ENCODE measurements around the gene GLOD4. TPM values are rescaled to one million over a fixed set of nuclear protein-coding genes. Genes with fewer than 3 reads are reported as not detected.
A peak's percentile ranks its signal among the peaks of the same experiment; 100 is the strongest.
"Not testable (repeated sequence)": the region's sequence is repeated elsewhere in the genome, so short reads cannot be mapped to it uniquely, and the experiment has no call there.

The GLOD4 gene
- total RNA-seq, 1 donor from 2014 or later: 61.8 TPM

- DNase-seq (ENCODE audit: low read depth) (peak; percentile 14), FAIRE-seq (no peak)
- H3K27me3 ChIP-seq (ENCODE audit: insufficient read depth, low read length): no peaks in the 10 kb centered on the region
- H3K4me3 Mint-ChIP-seq (ENCODE audit: unreplicated experiment): no peak overlapping the region
- H3K36me3 Mint-ChIP-seq (ENCODE audit: low read depth, unreplicated experiment): peaks cover 11% of the 10 kb centered on the region
- TF ChIP-seq CTCF (IDR thresholded peaks at IDR 0.05; ENCODE audit: insufficient read depth, low read depth, low read length) (no peak), EZH2 (IDR thresholded peaks at IDR 0.05; ENCODE audit: insufficient read depth, low read length) (no peak)
- no peaks in the 10 kb centered on the region for H3K9me3 Mint-ChIP-seq (ENCODE audit: unreplicated experiment)
- no peaks in the 10 kb centered on the region for H3K27me3 Mint-ChIP-seq (ENCODE audit: low read depth, unreplicated experiment)
- no peak overlapping the region for H3K27ac Mint-ChIP-seq (ENCODE audit: unreplicated experiment)
- peaks cover 28% of the 10 kb centered on the region for H3K79me2 ChIP-seq (ENCODE audit: insufficient read depth, low read length)
- H3K4me1 ChIP-seq (ENCODE audit: insufficient read depth, low read length): peaks cover 6% of the 10 kb centered on the region
- peaks cover 17% of the 10 kb centered on the region for H3K4me1 Mint-ChIP-seq (ENCODE audit: low read depth, unreplicated experiment)
- no peak overlapping the region for H2AFZ ChIP-seq (ENCODE audit: low read depth, low read length)
- no peaks in the 10 kb centered on the region for H3K9me3 ChIP-seq (ENCODE audit: insufficient read depth, low read depth, low read length)
- peaks cover 17% of the 10 kb centered on the region for H3K36me3 ChIP-seq (ENCODE audit: insufficient read depth, low read length)
- no peak overlapping the region for H3K4me3 ChIP-seq (ENCODE audit: insufficient read depth, low read depth, low read length)
- peaks cover 25% of the 10 kb centered on the region for H4K20me1 ChIP-seq (ENCODE audit: insufficient read depth, low read length)
- H3K4me2 ChIP-seq (ENCODE audit: low read length): no peak overlapping the region
- no peak overlapping the region for H3K9ac ChIP-seq (ENCODE audit: low read length)
- no peak overlapping the region for H3K27ac ChIP-seq (ENCODE audit: low read depth, low read length)
Measured at GRCh38 chr17:789160-789840, 7.2 kb upstream of the GLOD4 start.

GRCh38 chr17:788551-788950 is 6.5 kb upstream of the GLOD4 start:
- H3K9ac ChIP-seq (ENCODE audit: low read length): no peak overlapping the region
- Mint-ChIP-seq H3K36me3 (ENCODE audit: low read depth, unreplicated experiment) (peaks cover 11% of the 10 kb centered on the region), H3K27ac (ENCODE audit: unreplicated experiment) (no peak overlapping the region), H3K9me3 (ENCODE audit: unreplicated experiment) (no peaks in the 10 kb centered on the region), H3K27me3 (ENCODE audit: low read depth, unreplicated experiment) (no peaks in the 10 kb centered on the region), H3K4me3 (ENCODE audit: unreplicated experiment) (no peak overlapping the region), H3K4me1 (ENCODE audit: low read depth, unreplicated experiment) (peaks cover 19% of the 10 kb centered on the region)
- no peak overlapping the region for H3K4me3 ChIP-seq (ENCODE audit: insufficient read depth, low read depth, low read length)
- H4K20me1 ChIP-seq (ENCODE audit: insufficient read depth, low read length): peaks cover 23% of the 10 kb centered on the region
- peaks cover 36% of the 10 kb centered on the region for H3K79me2 ChIP-seq (ENCODE audit: insufficient read depth, low read length)
- H3K27me3 ChIP-seq (ENCODE audit: insufficient read depth, low read length): no peaks in the 10 kb centered on the region
- H3K27ac ChIP-seq (ENCODE audit: low read depth, low read length): no peak overlapping the region
- H3K4me2 ChIP-seq (ENCODE audit: low read length): no peak overlapping the region
- DNase-seq (ENCODE audit: low read depth): no peak
- no peaks in the 10 kb centered on the region for H3K9me3 ChIP-seq (ENCODE audit: insufficient read depth, low read depth, low read length)
- H2AFZ ChIP-seq (ENCODE audit: low read depth, low read length): no peak overlapping the region
- peaks cover 4% of the 10 kb centered on the region for H3K4me1 ChIP-seq (ENCODE audit: insufficient read depth, low read length)
- H3K36me3 ChIP-seq (ENCODE audit: insufficient read depth, low read length): peaks cover 17% of the 10 kb centered on the region
- FAIRE-seq: no peak
- no peak for TF ChIP-seq EZH2 (IDR thresholded peaks at IDR 0.05; ENCODE audit: insufficient read depth, low read length)

- no peak overlapping the region for H3K9ac ChIP-seq (ENCODE audit: low read length)
- no peaks in the 10 kb centered on the region for H3K27me3 ChIP-seq (ENCODE audit: insufficient read depth, low read length)
- Mint-ChIP-seq H3K9me3 (ENCODE audit: unreplicated experiment) (no peaks in the 10 kb centered on the region), H3K4me3 (ENCODE audit: unreplicated experiment) (no peak overlapping the region), H3K27ac (ENCODE audit: unreplicated experiment) (no peak overlapping the region), H3K36me3 (ENCODE audit: low read depth, unreplicated experiment) (peaks cover 13% of the 10 kb centered on the region), H3K27me3 (ENCODE audit: low read depth, unreplicated experiment) (no peaks in the 10 kb centered on the region), H3K4me1 (ENCODE audit: low read depth, unreplicated experiment) (peaks cover 21% of the 10 kb centered on the region)
- FAIRE-seq (no peak), DNase-seq (ENCODE audit: low read depth) (no peak)
- no peak overlapping the region for H3K27ac ChIP-seq (ENCODE audit: low read depth, low read length)
- no peaks in the 10 kb centered on the region for H3K9me3 ChIP-seq (ENCODE audit: insufficient read depth, low read depth, low read length)
- H2AFZ ChIP-seq (ENCODE audit: low read depth, low read length): no peak overlapping the region
- no peak overlapping the region for H3K4me3 ChIP-seq (ENCODE audit: insufficient read depth, low read depth, low read length)
- peaks cover 44% of the 10 kb centered on the region for H3K79me2 ChIP-seq (ENCODE audit: insufficient read depth, low read length)
- H3K4me2 ChIP-seq (ENCODE audit: low read length): no peak overlapping the region
- peaks cover 20% of the 10 kb centered on the region for H4K20me1 ChIP-seq (ENCODE audit: insufficient read depth, low read length)
- H3K4me1 ChIP-seq (ENCODE audit: insufficient read depth, low read length): peaks cover 7% of the 10 kb centered on the region
- peaks cover 16% of the 10 kb centered on the region for H3K36me3 ChIP-seq (ENCODE audit: insufficient read depth, low read length)
- no peak for TF ChIP-seq CTCF (IDR thresholded peaks at IDR 0.05; ENCODE audit: insufficient read depth, low read depth, low read length)
- TF ChIP-seq EZH2 (IDR thresholded peaks at IDR 0.05; ENCODE audit: insufficient read depth, low read length): no peak
Measured at GRCh38 chr17:787641-788221, 5.7 kb upstream of the GLOD4 start.

- H2AFZ ChIP-seq (ENCODE audit: low read depth, low read length); H3K27me3 Mint-ChIP-seq (ENCODE audit: low read depth, unreplicated experiment); FAIRE-seq; H3K9ac ChIP-seq (ENCODE audit: low read length); H3K4me3 Mint-ChIP-seq (ENCODE audit: unreplicated experiment); H4K20me1 ChIP-seq (ENCODE audit: insufficient read depth, low read length); DNase-seq (ENCODE audit: low read depth); H3K36me3 Mint-ChIP-seq (ENCODE audit: low read depth, unreplicated experiment); H3K9me3 Mint-ChIP-seq (ENCODE audit: unreplicated experiment); H3K4me1 ChIP-seq (ENCODE audit: insufficient read depth, low read length); H3K27ac ChIP-seq (ENCODE audit: low read depth, low read length); H3K27ac Mint-ChIP-seq (ENCODE audit: unreplicated experiment); H3K4me3 ChIP-seq (ENCODE audit: insufficient read depth, low read depth, low read length); H3K9me3 ChIP-seq (ENCODE audit: insufficient read depth, low read depth, low read length); H3K27me3 ChIP-seq (ENCODE audit: insufficient read depth, low read length); H3K4me2 ChIP-seq (ENCODE audit: low read length): not testable (repeated sequence)
- Histone ChIP-seq H3K36me3 (ENCODE audit: insufficient read depth, low read length) (peaks cover 11% of the 10 kb centered on the region), H3K79me2 (ENCODE audit: insufficient read depth, low read length) (peaks cover 60% of the 10 kb centered on the region)
- peaks cover 18% of the 10 kb centered on the region for H3K4me1 Mint-ChIP-seq (ENCODE audit: low read depth, unreplicated experiment)
Measured at GRCh38 chr17:785901-786300, 3.8 kb upstream of the GLOD4 start.
